ENCODE data around the gene P2RX7.
A peak's percentile ranks its signal among the peaks of the same experiment; 100 is the strongest.

The P2RX7 gene

GRCh38 chr12:121132601-121133481, at the start of gene P2RX7:
P2RX7 (plus strand) TSS chr12:121132876; CDS start chr12:121132971, 95 bp downstream.
- TF ChIP-seq POLR2A (IDR thresholded peaks at IDR 0.05; ENCODE audit: low read depth, low read length) = peak; percentile 25; the same call in 1 of the 2 replicates
- DNase-seq (ENCODE audit: insufficient read length, low spot score) (peak; percentile 90), FAIRE-seq (peak; percentile 88)

GRCh38 chr12:121084229-121084628, 48.4 kb upstream of the P2RX7 start:
- TF ChIP-seq POLR2A (IDR thresholded peaks at IDR 0.05; ENCODE audit: low read depth, low read length) = no peak
- FAIRE-seq = no peak
- DNase-seq (ENCODE audit: insufficient read length, low spot score) = no peak

- no peak for DNase-seq (ENCODE audit: insufficient read length, low spot score)
- no peak for FAIRE-seq
- no peak for TF ChIP-seq POLR2A (IDR thresholded peaks at IDR 0.05; ENCODE audit: low read depth, low read length)
Measured at GRCh38 chr12:121085069-121085468, 47.6 kb upstream of the P2RX7 start.

- DNase-seq (ENCODE audit: insufficient read length, low spot score) (no peak), FAIRE-seq (no peak)
- no peak for TF ChIP-seq POLR2A (IDR thresholded peaks at IDR 0.05; ENCODE audit: low read depth, low read length)
Measured at GRCh38 chr12:121085506-121086353, 46.9 kb upstream of the P2RX7 start.

- TF ChIP-seq POLR2A (IDR thresholded peaks at IDR 0.05; ENCODE audit: low read depth, low read length) = no peak
- FAIRE-seq (no peak), DNase-seq (ENCODE audit: insufficient read length, low spot score) (no peak)
Measured at GRCh38 chr12:121086781-121087295, 45.8 kb upstream of the P2RX7 start.

GRCh38 chr12:121087467-121088194, 45.0 kb upstream of the P2RX7 start:
- FAIRE-seq (no peak), DNase-seq (ENCODE audit: insufficient read length, low spot score) (no peak)
- no peak for TF ChIP-seq POLR2A (IDR thresholded peaks at IDR 0.05; ENCODE audit: low read depth, low read length)

GRCh38 chr12:121088195-121088585, 44.5 kb upstream of the P2RX7 start:
- TF ChIP-seq POLR2A (IDR thresholded peaks at IDR 0.05; ENCODE audit: low read depth, low read length) = no peak

GRCh38 chr12:121089031-121089812, 43.5 kb upstream of the P2RX7 start:
- FAIRE-seq (no peak), DNase-seq (ENCODE audit: insufficient read length, low spot score) (no peak)

More at GRCh38 chr12:121088195-121088585, 44.5 kb upstream of the P2RX7 start:
- DNase-seq (ENCODE audit: insufficient read length, low spot score) (no peak), FAIRE-seq (no peak)

GRCh38 chr12:121089813-121090430, 42.8 kb upstream of the P2RX7 start:
- FAIRE-seq (no peak), DNase-seq (ENCODE audit: insufficient read length, low spot score) (no peak)
- no peak for TF ChIP-seq POLR2A (IDR thresholded peaks at IDR 0.05; ENCODE audit: low read depth, low read length)

More at GRCh38 chr12:121089031-121089812, 43.5 kb upstream of the P2RX7 start:
- no peak for TF ChIP-seq POLR2A (IDR thresholded peaks at IDR 0.05; ENCODE audit: low read depth, low read length)

- FAIRE-seq (no peak), DNase-seq (ENCODE audit: insufficient read length, low spot score) (no peak)
- TF ChIP-seq POLR2A (IDR thresholded peaks at IDR 0.05; ENCODE audit: low read depth, low read length) = no peak
Measured at GRCh38 chr12:121090586-121091514, 41.8 kb upstream of the P2RX7 start.

GRCh38 chr12:121092034-121092433, 40.6 kb upstream of the P2RX7 start:
- no peak for TF ChIP-seq POLR2A (IDR thresholded peaks at IDR 0.05; ENCODE audit: low read depth, low read length)
- FAIRE-seq = no peak
- no peak for DNase-seq (ENCODE audit: insufficient read length, low spot score)
